ENCODE measurements around the gene REEP2.

- TF ChIP-seq CTCF (conservative IDR thresholded peaks at IDR 0.05) (no peak), ZFX (IDR thresholded peaks at IDR 0.05) (no peak)
Measured at GRCh38 chr5:138452720-138453119, 13.9 kb downstream of the REEP2 start.
